Measurements from ENCODE around the gene ACTR1B.
"Not testable (repeated sequence)": the region's sequence is repeated elsewhere in the genome, so short reads cannot be mapped to it uniquely, and the experiment has no call there.

ACTR1B gene

GRCh38 chr2:97678298-97678697, 14.5 kb upstream of the ACTR1B start:
- no peaks in the 10 kb centered on the region for H3K27me3 ChIP-seq (ENCODE audit: control insufficient read depth, insufficient read depth, low read length)
- no peaks in the 10 kb centered on the region for H3K9me3 ChIP-seq (ENCODE audit: control insufficient read depth, insufficient read depth, low read length)

GRCh38 chr2:97677480-97677879, 13.6 kb upstream of the ACTR1B start:
- Histone ChIP-seq H3K27me3 (ENCODE audit: control insufficient read depth, insufficient read depth, low read length) (no peaks in the 10 kb centered on the region), H3K4me1 (ENCODE audit: control insufficient read depth, insufficient read depth, low read length) (peaks cover 6% of the 10 kb centered on the region), H3K4me3 (ENCODE audit: low read depth, low read length) (no peak overlapping the region), H3K9ac (ENCODE audit: low read depth, low read length) (no peak overlapping the region), H3K9me3 (ENCODE audit: control insufficient read depth, insufficient read depth, low read length) (no peaks in the 10 kb centered on the region), H3K36me3 (ENCODE audit: control insufficient read depth, insufficient read depth, low read length) (no peaks in the 10 kb centered on the region)

More at GRCh38 chr2:97678298-97678697, 14.5 kb upstream of the ACTR1B start:
- no peak overlapping the region for H3K4me3 ChIP-seq (ENCODE audit: low read depth, low read length)
- H3K4me1 ChIP-seq (ENCODE audit: control insufficient read depth, insufficient read depth, low read length) = peaks cover 6% of the 10 kb centered on the region
- H3K36me3 ChIP-seq (ENCODE audit: control insufficient read depth, insufficient read depth, low read length) = no peaks in the 10 kb centered on the region
- no peak overlapping the region for H3K9ac ChIP-seq (ENCODE audit: low read depth, low read length)

DNA sequence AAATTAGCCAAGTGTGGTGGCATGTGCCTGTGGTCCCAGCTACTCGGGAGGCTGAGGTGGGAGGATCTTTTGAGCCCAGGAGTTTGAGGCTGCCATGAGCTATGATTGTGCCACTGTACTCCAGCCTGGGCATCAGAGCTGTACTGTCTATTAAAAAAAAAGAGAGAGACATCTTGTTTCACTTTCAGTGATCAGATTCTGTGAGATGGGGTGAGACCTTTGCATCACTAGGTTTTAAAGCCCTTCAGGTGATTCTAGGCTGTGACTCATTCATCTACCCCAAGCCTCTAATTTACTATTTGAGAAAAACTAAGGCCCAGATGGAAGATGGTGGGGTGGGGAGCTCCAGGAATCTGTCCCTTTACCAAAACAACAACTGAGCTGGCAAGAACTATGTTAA, 12.8 kb upstream of the ACTR1B start:
- Histone ChIP-seq H3K4me3 (ENCODE audit: low read depth, low read length) (no peak overlapping the region), H3K27me3 (ENCODE audit: control insufficient read depth, insufficient read depth, low read length) (no peaks in the 10 kb centered on the region), H3K4me1 (ENCODE audit: control insufficient read depth, insufficient read depth, low read length) (peaks cover 6% of the 10 kb centered on the region), H3K36me3 (ENCODE audit: control insufficient read depth, insufficient read depth, low read length) (no peaks in the 10 kb centered on the region), H3K9ac (ENCODE audit: low read depth, low read length) (no peak overlapping the region), H3K9me3 (ENCODE audit: control insufficient read depth, insufficient read depth, low read length) (no peaks in the 10 kb centered on the region)

GRCh38 chr2:97675430-97676113, 11.7 kb upstream of the ACTR1B start:
- peak overlapping the region; percentile 12 for H3K9ac ChIP-seq (ENCODE audit: low read depth, low read length)
- H3K27me3 ChIP-seq (ENCODE audit: control insufficient read depth, insufficient read depth, low read length) = no peaks in the 10 kb centered on the region
- no peaks in the 10 kb centered on the region for H3K9me3 ChIP-seq (ENCODE audit: control insufficient read depth, insufficient read depth, low read length)
- peaks cover 6% of the 10 kb centered on the region for H3K4me1 ChIP-seq (ENCODE audit: control insufficient read depth, insufficient read depth, low read length)
- H3K4me3 ChIP-seq (ENCODE audit: low read depth, low read length) = no peak overlapping the region
- H3K36me3 ChIP-seq (ENCODE audit: control insufficient read depth, insufficient read depth, low read length) = no peaks in the 10 kb centered on the region

DNA sequence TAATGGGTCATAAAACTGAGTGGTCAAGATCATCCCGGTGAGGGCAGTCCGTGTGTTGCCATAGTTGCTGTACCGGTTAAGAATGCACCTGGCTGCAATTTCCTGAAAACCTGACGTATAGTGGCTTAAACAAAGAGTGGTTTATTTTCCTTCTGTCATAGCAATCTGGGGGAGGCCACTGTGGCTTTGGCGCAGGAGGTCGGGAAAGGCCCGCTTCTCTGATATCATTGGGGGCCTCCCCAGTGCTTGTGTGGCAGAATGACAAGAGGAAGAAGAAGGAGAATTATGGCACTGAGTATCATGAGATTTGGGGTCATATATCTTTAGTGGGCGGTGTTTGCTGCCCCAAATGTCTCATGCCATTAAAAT, 10.1 kb upstream of the ACTR1B start:
- Histone ChIP-seq H3K9me3 (ENCODE audit: control insufficient read depth, insufficient read depth, low read length) (no peaks in the 10 kb centered on the region), H3K36me3 (ENCODE audit: control insufficient read depth, insufficient read depth, low read length) (no peaks in the 10 kb centered on the region), H3K27me3 (ENCODE audit: control insufficient read depth, insufficient read depth, low read length) (no peaks in the 10 kb centered on the region), H3K4me3 (ENCODE audit: low read depth, low read length) (no peak overlapping the region), H3K4me1 (ENCODE audit: control insufficient read depth, insufficient read depth, low read length) (peaks cover 6% of the 10 kb centered on the region), H3K9ac (ENCODE audit: low read depth, low read length) (no peak overlapping the region)

DNA sequence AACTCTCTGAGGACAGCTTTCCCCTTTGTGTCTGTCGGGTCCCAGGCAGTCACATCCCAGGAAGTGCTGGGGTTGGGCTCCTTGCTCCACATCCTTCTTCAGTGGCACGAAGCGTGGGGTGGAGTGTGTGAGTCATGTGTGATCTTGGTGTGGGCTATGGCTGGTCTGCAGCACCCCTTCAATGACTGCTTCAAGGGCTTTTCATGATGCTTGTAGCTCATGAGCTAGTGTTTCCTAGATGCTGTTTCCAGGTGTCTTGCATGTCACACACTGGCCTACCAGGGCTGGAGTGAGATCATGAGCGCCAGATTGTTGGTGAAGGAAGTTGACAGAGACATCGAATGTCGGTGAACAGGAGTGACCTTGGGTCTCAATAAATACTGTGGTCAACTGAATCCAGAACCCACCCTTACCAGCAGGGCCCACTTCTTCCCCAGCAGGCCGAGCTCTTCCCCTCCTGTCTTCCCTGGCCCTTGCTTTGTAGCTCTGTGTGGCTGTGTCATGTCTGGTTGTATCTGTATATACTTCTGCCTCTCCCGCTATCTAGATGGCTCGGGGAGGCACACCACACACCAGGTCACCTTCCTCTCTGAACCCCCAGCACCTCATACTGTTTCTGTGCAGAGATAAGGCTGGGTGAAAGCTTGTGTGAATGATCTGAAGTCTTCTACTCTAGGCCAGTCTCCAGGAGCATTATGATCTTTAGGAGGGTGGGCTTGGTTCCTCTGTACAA, 9.5 kb upstream of the ACTR1B start:
- no peaks in the 10 kb centered on the region for H3K27me3 ChIP-seq (ENCODE audit: control insufficient read depth, insufficient read depth, low read length)

DNA sequence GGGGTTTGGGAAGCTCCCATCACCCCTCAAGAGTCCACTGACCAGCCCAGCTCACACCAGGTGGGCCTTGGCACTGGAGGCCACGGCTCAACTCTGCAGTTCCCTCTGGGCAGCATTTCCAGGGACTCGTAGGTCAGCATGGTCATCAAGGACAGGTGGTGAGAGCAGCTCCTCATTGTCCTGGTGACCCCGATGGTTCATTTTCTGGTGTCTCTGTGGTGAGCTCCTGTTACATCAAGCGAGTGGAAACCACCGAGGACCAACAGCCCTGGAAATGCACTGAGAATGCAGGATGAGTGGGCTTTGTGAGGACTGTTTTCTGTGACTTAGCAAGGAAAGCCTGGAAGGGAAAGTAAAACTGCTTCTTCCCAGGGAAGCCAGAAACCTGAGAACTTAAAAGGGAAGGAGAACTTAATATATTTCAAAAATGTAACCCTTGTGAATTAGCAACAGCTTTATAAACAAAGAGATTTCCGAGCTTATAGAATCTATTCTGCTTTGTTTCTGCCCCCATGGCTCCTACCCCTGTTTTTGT, 8.8 kb upstream of the ACTR1B start:
- H3K4me3 ChIP-seq (ENCODE audit: low read depth, low read length); H3K9ac ChIP-seq (ENCODE audit: low read depth, low read length); H3K36me3 ChIP-seq (ENCODE audit: control insufficient read depth, insufficient read depth, low read length); H3K9me3 ChIP-seq (ENCODE audit: control insufficient read depth, insufficient read depth, low read length); H3K4me1 ChIP-seq (ENCODE audit: control insufficient read depth, insufficient read depth, low read length); H3K27me3 ChIP-seq (ENCODE audit: control insufficient read depth, insufficient read depth, low read length): not testable (repeated sequence)

More for the DNA sequence above, 9.5 kb upstream of the ACTR1B start:
- Histone ChIP-seq H3K36me3 (ENCODE audit: control insufficient read depth, insufficient read depth, low read length) (no peaks in the 10 kb centered on the region), H3K9ac (ENCODE audit: low read depth, low read length) (no peak overlapping the region), H3K4me1 (ENCODE audit: control insufficient read depth, insufficient read depth, low read length) (peaks cover 6% of the 10 kb centered on the region), H3K4me3 (ENCODE audit: low read depth, low read length) (no peak overlapping the region), H3K9me3 (ENCODE audit: control insufficient read depth, insufficient read depth, low read length) (no peaks in the 10 kb centered on the region)

GRCh38 chr2:97671526-97671925, 7.7 kb upstream of the ACTR1B start:
- peaks cover 6% of the 10 kb centered on the region for H3K4me1 ChIP-seq (ENCODE audit: control insufficient read depth, insufficient read depth, low read length)
- H3K4me3 ChIP-seq (ENCODE audit: low read depth, low read length) = no peak overlapping the region
- no peaks in the 10 kb centered on the region for H3K27me3 ChIP-seq (ENCODE audit: control insufficient read depth, insufficient read depth, low read length)
- H3K9ac ChIP-seq (ENCODE audit: low read depth, low read length) = no peak overlapping the region
- H3K9me3 ChIP-seq (ENCODE audit: control insufficient read depth, insufficient read depth, low read length) = no peaks in the 10 kb centered on the region
- H3K36me3 ChIP-seq (ENCODE audit: control insufficient read depth, insufficient read depth, low read length) = no peaks in the 10 kb centered on the region

GRCh38 chr2:97670471-97670870, 6.6 kb upstream of the ACTR1B start:
- H3K27me3 ChIP-seq (ENCODE audit: control insufficient read depth, insufficient read depth, low read length) = no peaks in the 10 kb centered on the region
- no peak overlapping the region for H3K4me3 ChIP-seq (ENCODE audit: low read depth, low read length)
- no peak overlapping the region for H3K9ac ChIP-seq (ENCODE audit: low read depth, low read length)
- peaks cover 2% of the 10 kb centered on the region for H3K4me1 ChIP-seq (ENCODE audit: control insufficient read depth, insufficient read depth, low read length)
- no peaks in the 10 kb centered on the region for H3K36me3 ChIP-seq (ENCODE audit: control insufficient read depth, insufficient read depth, low read length)
- no peaks in the 10 kb centered on the region for H3K9me3 ChIP-seq (ENCODE audit: control insufficient read depth, insufficient read depth, low read length)

GRCh38 chr2:97669448-97669847, 5.6 kb upstream of the ACTR1B start, which contains the start of gene C2orf92:
Gene C2orf92, plus strand, starts transcription at chr2:97669713. Its CDS starts 76 bp downstream, at chr2:97669789.
- Histone ChIP-seq H3K9ac (ENCODE audit: low read depth, low read length) (no peak within 1 kb of the TSS), H3K27me3 (ENCODE audit: control insufficient read depth, insufficient read depth, low read length) (no peaks in the 10 kb centered on the region)

DNA sequence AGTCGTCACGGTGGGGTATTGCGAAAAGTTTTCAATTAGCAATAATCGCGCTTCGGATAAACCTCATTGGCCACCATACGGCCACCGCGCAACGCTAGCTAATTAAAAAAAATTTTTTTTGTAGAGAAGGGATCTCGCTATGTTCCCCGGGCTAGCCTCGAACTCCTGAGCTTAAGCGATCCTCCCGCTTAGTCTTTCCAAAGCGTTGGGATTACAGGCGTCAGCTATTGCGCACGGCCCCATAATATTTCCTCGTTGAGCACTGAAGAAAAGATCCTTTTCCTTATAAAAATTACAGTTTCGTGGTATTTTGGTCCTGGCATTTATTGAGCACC, 759 bp upstream of the ACTR1B start:
- Histone ChIP-seq H3K4me3 (ENCODE audit: low read depth, low read length) (peak overlapping the region; percentile 75), H3K4me1 (ENCODE audit: control insufficient read depth, insufficient read depth, low read length) (peaks cover 5% of the 10 kb centered on the region), H3K9me3 (ENCODE audit: control insufficient read depth, insufficient read depth, low read length) (no peaks in the 10 kb centered on the region), H3K9ac (ENCODE audit: low read depth, low read length) (peak overlapping the region; percentile 97), H3K36me3 (ENCODE audit: control insufficient read depth, insufficient read depth, low read length) (peaks cover 2% of the 10 kb centered on the region), H3K27me3 (ENCODE audit: control insufficient read depth, insufficient read depth, low read length) (no peaks in the 10 kb centered on the region)

More at GRCh38 chr2:97669448-97669847, 5.6 kb upstream of the ACTR1B start, which contains the start of gene C2orf92:
- no peaks in the 10 kb centered on the region for H3K36me3 ChIP-seq (ENCODE audit: control insufficient read depth, insufficient read depth, low read length)
- no peaks in the 10 kb centered on the region for H3K9me3 ChIP-seq (ENCODE audit: control insufficient read depth, insufficient read depth, low read length)
- no peak within 1 kb of the TSS for H3K4me3 ChIP-seq (ENCODE audit: low read depth, low read length)
- no peaks in the 10 kb centered on the region for H3K4me1 ChIP-seq (ENCODE audit: control insufficient read depth, insufficient read depth, low read length)

GRCh38 chr2:97663626-97663961, 250 bp downstream of the ACTR1B start:
- peaks cover 9% of the 10 kb centered on the region for H3K36me3 ChIP-seq (ENCODE audit: control insufficient read depth, insufficient read depth, low read length)
- H3K27me3 ChIP-seq (ENCODE audit: control insufficient read depth, insufficient read depth, low read length) = no peaks in the 10 kb centered on the region
- peak overlapping the region; percentile 77 for H3K4me3 ChIP-seq (ENCODE audit: low read depth, low read length)
- peak overlapping the region; percentile 62 for H3K9ac ChIP-seq (ENCODE audit: low read depth, low read length)
- H3K9me3 ChIP-seq (ENCODE audit: control insufficient read depth, insufficient read depth, low read length) = no peaks in the 10 kb centered on the region
- H3K4me1 ChIP-seq (ENCODE audit: control insufficient read depth, insufficient read depth, low read length) = peaks cover 5% of the 10 kb centered on the region

All from iPS-15b (cell line).